GM12801 (cell line): ENCODE data around the gene ZNF605.

ENCODE experiments used
- CTCF ChIP-seq: IDR thresholded peaks from one replicate; pipeline ENCODE4 v1.5.1; 2011; ENCODE audit warnings: control low read depth; ENCODE audit not compliant: insufficient read length; ENCODE audit errors: extremely low read depth

ZNF605 gene

DNA sequence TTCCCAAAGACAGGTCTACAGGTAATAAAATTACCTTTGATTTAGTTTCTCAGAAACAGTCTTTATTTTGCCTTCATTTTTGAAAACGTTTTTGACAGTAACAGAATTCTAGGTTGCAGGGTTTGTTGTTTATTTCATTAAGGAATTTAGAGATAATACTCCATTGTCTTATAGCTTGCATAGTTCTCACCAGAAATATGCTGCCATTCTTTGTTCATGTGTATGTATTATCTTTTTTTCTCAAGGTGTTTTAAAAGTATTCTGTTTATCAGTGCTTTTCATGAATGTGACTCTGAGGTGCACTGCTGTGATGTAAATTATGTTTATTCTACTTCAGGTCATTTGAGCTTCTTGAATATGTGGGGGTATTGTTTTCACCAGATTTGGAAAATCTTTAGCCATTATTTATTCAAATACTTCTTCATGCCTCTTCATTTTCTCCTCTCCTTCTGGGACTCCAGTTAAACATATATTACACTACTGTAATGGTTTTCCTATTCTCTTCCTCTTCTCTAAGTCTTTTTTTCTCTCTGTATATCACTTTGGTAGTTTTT, 32.7 kb downstream of the ZNF605 start:
- TF ChIP-seq CTCF, result no peak

- no peak for TF ChIP-seq CTCF
Observed at GRCh38 chr12:132922676-132923075, 33.4 kb downstream of the ZNF605 start.

- no peak for TF ChIP-seq CTCF
Observed at GRCh38 chr12:132921685-132922084, 34.4 kb downstream of the ZNF605 start.

GRCh38 chr12:132918680-132919079, 37.4 kb downstream of the ZNF605 start:
- no peak for TF ChIP-seq CTCF

DNA sequence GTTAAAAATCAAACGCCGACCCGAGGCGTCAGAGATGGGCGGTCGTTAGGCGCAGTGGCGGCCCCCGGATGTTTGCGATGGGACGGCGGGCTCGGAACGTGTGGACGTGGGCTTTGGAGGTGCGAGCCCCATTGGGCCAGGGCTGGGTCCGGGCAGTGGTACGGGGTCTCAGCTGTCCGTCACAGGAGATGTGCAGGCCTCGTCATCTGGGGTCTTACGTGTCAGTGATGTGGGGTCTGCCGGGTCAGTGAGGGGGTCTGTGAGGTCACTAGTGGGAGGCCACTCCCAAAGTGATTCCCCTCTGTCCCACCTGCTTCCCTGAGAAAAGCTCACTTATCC, 47.1 kb downstream of the ZNF605 start:
- no peak for TF ChIP-seq CTCF

- TF ChIP-seq CTCF, result no peak
Observed at GRCh38 chr12:132908145-132909029, 47.7 kb downstream of the ZNF605 start.

GRCh38 chr12:132907216-132907615, 48.9 kb downstream of the ZNF605 start:
- TF ChIP-seq CTCF, result no peak
